Mesodermal cell (in vitro differentiated cells): ENCODE results near the gene SLC2A5.

Source experiments
- H3K27ac ChIP-seq: 2 replicates; pipeline ENCODE4 v1.7.0; 2013; ENCODE audit warnings: mild to moderate bottlenecking, low read depth, low read length, moderate library complexity; ENCODE audit not compliant: severe bottlenecking
- H3K36me3 ChIP-seq: 2 replicates; pipeline ENCODE4 v1.7.1; 2013; ENCODE audit warnings: mild to moderate bottlenecking, low read length, moderate library complexity; ENCODE audit not compliant: control insufficient read depth, insufficient read depth
- H3K4me1 ChIP-seq: one replicate; pipeline ENCODE4 v1.7.1; 2013; ENCODE audit warnings: mild to moderate bottlenecking, low read length; ENCODE audit not compliant: insufficient read depth, control insufficient read depth, poor library complexity, severe bottlenecking
- H3K4me3 ChIP-seq: 2 replicates; pipeline ENCODE4 v1.7.0; 2013; ENCODE audit warnings: low read length, control low read depth, mild to moderate bottlenecking; ENCODE audit not compliant: insufficient read depth, poor library complexity, severe bottlenecking; ENCODE audit errors: extremely low read depth
- H3K9me3 ChIP-seq: 2 replicates; pipeline ENCODE4 v1.7.1; 2013; ENCODE audit warnings: mild to moderate bottlenecking, low read length, moderate library complexity; ENCODE audit not compliant: control insufficient read depth
- WGBS, 2 experiments: methylation state at CpG; one replicate each; pipeline ENCODE4 v1.1.5; 2013; ENCODE audit warnings: missing lambda C conversion rate in 2 of 2; ENCODE audit not compliant: insufficient coverage in 2 of 2; 5-methylcytosine and 5-hydroxymethylcytosine counted together

Gene SLC2A5

DNA sequence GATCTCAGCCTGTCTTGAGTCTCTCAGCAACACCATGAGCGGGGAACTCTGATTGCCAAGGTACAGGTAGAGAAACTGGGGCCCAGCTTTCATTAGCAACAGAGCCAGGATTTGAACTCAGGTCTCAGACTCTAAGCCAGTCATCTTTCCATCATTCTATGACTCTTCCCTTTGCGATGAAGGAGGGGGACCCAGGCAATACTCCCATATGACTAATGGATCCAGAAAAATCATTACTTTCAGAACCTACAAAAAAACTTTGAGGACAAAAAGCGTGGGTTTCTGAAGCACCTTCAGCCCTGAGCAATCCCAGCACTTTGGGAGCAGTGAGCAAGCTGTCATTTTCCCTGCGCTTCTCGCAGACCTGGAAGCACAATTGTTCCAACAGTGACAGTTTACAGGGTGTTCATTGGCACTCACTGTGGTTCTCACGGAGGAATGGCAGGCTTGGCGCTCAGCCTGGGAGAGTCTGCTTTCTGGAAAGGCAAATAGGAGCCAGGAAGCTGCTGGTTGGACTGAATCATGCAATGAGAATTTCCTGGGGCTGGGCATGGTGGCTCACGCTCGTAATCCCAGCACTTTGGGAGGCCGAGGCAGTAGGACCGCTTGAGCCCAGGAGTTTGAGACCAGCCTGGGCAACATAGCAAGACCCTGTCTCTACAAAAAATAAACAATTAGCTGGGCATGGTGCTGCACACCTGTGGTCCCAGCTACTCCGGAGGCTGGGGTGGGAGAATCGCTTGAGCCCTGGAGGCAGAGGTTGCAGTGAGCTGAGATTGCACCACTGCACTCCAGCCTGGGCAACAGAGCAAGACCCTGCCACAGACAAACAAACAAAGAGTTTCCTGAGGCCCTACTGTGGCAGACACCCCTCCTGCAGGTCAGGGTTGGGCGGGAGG is 83.3 kb downstream of the SLC2A5 start:
- Histone ChIP-seq H3K36me3 (no peaks in the 10 kb centered on the region), H3K4me1 (peaks cover 6% of the 10 kb centered on the region), H3K9me3 (no peaks in the 10 kb centered on the region), H3K27ac (peak overlapping the region; percentile 66), H3K4me3 (no peak overlapping the region)
- WGBS, 2 experiments: 91 to 92% methylated on average over 13 to 14 of the region's 14 CpGs
